Mucosa of descending colon (tissue), 3 donors: ENCODE data around the gene SAMD4A. TPM values are rescaled to one million over a fixed set of nuclear protein-coding genes. Genes with fewer than 3 reads are reported as not detected.

Source experiments
- ATAC-seq: fragments of 200-7000 bp; cut with Tn5 transposase; one replicate; pipeline ENCODE4 v1.9.1; 2020; ENCODE audit warnings: mild to moderate bottlenecking, moderate library complexity
- DNase-seq, 3 donors: peaks; one replicate each; pipeline ENCODE4 v3.0.0-alpha.2; 2020
- H3K36me3 ChIP-seq: fragments of 200-600 bp; one replicate; pipeline ENCODE4 v1.8.0; 2021; ENCODE audit warnings: low read depth, mild to moderate bottlenecking
- H3K4me1 ChIP-seq: fragments of 200-600 bp; one replicate; pipeline ENCODE4 v1.8.0; 2021; ENCODE audit warnings: low read depth, mild to moderate bottlenecking
- H3K4me3 ChIP-seq: fragments of 200-600 bp; one replicate; pipeline ENCODE4 v1.8.0; 2021; ENCODE audit warnings: mild to moderate bottlenecking
- H3K9me3 ChIP-seq: fragments of 200-600 bp; one replicate; pipeline ENCODE4 v1.8.0; 2021; ENCODE audit warnings: mild to moderate bottlenecking
- intact Hi-C, 2 donors: fragments of 100-400 bp; cut with DNase I in 1 of 2; cut with micrococcal nuclease in 1 of 2; formaldehyde crosslinking; loops; one replicate each; pipeline versions ENCODE4 v1.11.0 to v1.11.1; 2022; cut with DNase I, micrococcal nuclease
- total RNA-seq, 3 donors: library from RNA; stranded (reverse); fragmentation: NEBNext Ultra II Directional in 2 of 3; extraction: Animal tissue kit (Norgen Biotek cat#: 25700) in 2 of 3; gene quantifications; one replicate each; pipeline versions ENCODE4 v1.2.1 to v1.2.4, GENCODE V29; 2021 to 2023
- TF ChIP-seq, protein P1 (sequence below): fragments of 200-600 bp; IDR thresholded peaks from one replicate; pipeline ENCODE4 v1.8.0; 2022; ENCODE audit warnings: antibody characterized with exemption, mild to moderate bottlenecking
- donor health status: DM: no; HTN: no; CAD: no; lungs with moderate emphysema.
- donor health status: DM: no; HTN: no; CAD: no.
- donor health status: DM: no; HTN: yes; CAD: no.

Gene SAMD4A
- total RNA-seq, 3 donors from 2014 or later, result 14.7 to 82.1 (median 16.5) TPM

DNA sequence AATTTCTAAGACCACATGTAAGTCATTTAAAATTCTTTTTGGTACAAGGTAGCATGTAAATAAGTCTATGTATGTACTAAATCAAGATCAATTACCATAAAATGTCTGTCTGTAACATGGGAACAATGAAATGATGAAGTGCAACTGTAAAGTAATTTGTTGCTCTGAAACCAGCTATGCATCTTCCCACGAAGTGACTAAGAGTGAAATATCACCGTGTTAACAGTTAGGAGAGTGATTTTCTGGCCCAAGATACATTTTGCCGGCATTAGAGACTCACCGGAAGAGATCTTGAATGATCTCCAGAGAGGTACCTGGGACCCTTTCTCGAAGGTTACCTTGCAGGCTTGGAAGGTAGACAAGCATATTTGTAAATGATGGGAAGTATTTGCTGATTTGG is 105.8 kb downstream of the SAMD4A start:
- DNase-seq (no peak), ATAC-seq (no peak)
- H3K4me1 ChIP-seq, result no peaks in the 10 kb centered on the region
- TF ChIP-seq, protein P1, sequence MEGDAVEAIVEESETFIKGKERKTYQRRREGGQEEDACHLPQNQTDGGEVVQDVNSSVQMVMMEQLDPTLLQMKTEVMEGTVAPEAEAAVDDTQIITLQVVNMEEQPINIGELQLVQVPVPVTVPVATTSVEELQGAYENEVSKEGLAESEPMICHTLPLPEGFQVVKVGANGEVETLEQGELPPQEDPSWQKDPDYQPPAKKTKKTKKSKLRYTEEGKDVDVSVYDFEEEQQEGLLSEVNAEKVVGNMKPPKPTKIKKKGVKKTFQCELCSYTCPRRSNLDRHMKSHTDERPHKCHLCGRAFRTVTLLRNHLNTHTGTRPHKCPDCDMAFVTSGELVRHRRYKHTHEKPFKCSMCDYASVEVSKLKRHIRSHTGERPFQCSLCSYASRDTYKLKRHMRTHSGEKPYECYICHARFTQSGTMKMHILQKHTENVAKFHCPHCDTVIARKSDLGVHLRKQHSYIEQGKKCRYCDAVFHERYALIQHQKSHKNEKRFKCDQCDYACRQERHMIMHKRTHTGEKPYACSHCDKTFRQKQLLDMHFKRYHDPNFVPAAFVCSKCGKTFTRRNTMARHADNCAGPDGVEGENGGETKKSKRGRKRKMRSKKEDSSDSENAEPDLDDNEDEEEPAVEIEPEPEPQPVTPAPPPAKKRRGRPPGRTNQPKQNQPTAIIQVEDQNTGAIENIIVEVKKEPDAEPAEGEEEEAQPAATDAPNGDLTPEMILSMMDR, result no peak
- no peaks in the 10 kb centered on the region for H3K9me3 ChIP-seq
- intact Hi-C loops, result no loop called here
- no peak overlapping the region for H3K4me3 ChIP-seq
- H3K36me3 ChIP-seq, result no peaks in the 10 kb centered on the region

DNA sequence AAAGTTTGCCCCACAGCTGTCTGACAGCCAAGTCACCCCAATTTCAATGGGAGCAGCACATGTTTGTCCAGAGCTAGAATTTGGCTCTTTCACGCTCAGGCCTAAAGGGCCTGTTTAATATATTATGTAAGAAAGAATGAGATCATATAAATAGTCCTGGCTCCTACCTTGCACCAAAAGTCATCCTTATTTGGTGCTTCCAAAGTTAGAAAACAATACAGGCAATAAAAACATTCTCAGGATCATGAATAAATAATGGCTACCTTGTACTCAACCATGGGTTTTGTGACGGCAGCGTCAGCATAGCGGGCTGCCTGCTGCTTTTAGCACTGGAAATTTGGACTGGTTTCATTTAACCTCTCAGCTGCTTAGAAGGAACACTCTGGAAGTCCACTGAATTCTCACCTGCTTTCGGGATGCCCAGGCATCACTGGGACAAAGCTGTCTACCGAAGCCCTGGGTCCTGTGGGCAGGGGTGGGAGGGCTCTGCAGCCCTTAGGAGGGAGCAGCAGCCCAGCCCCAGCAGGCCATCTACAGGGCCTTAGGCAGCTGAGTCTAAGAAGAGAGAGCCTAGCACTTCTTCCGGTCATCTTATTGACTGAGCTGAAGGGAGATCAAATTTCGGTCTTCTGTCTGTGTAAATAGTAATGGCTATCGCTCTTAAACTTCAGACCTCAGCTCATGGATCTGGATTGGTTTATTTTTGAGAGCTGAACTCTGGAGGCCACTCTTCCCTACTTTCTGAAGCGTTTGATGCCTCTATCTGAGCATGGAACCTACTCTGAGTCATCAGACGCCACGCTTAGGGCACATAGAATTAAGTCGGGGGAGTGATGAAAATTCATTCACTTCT is 106.5 kb downstream of the SAMD4A start:
- Histone ChIP-seq H3K9me3 (no peaks in the 10 kb centered on the region), H3K36me3 (no peaks in the 10 kb centered on the region), H3K4me1 (no peaks in the 10 kb centered on the region), H3K4me3 (no peak overlapping the region)
- DNase-seq, result no peak
- intact Hi-C loops, result no loop called here
- ATAC-seq, result no peak
- TF ChIP-seq, protein P1, result no peak

DNA sequence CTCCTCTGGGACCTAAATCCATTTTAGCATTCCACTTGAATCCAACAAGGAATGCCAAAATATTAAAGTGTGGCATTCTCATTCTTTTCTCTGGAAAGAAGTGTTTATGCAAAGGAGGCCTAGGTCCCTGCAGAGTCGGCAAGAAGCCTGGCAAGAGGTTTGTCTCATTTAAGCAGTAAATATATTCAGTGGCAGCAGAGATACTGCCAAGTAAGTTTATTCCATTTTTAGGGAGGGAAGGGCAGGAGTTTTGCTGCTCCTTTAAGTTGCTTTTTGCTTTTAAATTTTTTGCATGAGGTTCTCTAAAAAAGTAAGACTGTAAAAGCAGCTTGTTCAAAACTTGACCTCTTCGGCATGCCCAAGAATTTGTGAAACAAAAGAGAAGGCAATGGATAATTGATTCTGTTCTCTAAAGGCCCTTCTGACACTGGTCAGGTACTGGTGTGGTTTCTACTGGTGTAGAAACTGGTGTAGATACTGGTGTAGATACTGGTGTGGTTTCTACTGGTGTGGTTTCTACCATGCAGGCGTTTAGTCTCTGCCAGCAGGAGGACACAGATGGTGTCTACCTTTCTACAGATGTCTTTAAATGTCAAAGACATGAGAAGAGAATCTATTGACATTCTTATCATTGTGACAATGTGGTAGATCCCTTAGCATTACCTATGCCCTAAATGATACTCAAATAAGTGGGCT is 107.3 kb downstream of the SAMD4A start:
- H3K4me1 ChIP-seq, result no peaks in the 10 kb centered on the region
- H3K36me3 ChIP-seq, result no peaks in the 10 kb centered on the region
- ATAC-seq (peak; percentile 25), DNase-seq (no peak)
- H3K4me3 ChIP-seq, result no peak overlapping the region
- intact Hi-C loops, result no loop called here
- TF ChIP-seq, protein P1, result no peak
- H3K9me3 ChIP-seq, result no peaks in the 10 kb centered on the region

DNA sequence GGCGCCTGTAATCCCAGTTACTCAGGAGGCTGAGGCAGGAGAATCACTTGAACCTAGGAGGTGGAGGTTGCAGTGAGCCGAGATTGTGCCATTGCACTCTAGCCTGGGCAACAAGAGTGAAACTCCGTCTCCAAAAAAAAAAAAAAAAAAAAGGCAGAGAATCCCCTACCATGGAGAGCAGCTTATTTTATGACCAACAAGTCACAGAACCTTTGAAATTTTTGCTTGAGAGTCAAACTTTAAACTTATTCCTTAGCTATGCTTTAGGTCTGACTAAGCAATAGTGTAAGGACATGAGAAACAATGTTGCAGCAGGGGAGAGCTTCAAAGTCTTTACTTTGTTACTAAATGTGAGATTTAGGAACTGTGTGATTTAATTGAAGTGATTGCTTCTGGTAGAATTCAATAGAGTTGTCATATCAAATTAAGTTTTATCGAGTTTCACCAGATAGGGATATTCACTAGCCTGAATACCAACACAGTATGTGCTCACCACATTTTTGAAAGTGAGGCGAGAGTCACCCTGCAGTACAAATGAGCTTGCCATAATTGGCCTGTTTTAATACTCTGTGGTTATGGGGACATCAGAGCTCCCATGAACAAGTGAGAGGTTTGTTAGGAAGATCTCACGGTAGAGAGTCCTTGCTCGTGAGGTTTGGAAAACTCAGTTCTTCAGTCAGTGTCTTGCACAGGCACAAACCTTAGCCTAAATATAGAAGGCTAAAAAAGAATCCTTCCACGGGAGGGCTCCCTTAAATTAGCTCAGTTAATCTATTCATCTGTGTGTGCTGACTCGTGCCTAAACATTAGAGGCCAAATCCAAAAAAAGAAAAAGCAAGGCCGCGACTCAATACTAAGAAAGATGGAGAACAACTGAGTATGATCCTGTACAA is 108.6 kb downstream of the SAMD4A start:
- H3K4me3 ChIP-seq, result no peak overlapping the region
- TF ChIP-seq, protein P1, result no peak
- H3K36me3 ChIP-seq, result no peaks in the 10 kb centered on the region

More for the DNA sequence above, 108.6 kb downstream of the SAMD4A start:
- ATAC-seq (no peak), DNase-seq (no peak)
- no peaks in the 10 kb centered on the region for H3K4me1 ChIP-seq
- intact Hi-C loops, result no loop called here
- H3K9me3 ChIP-seq, result no peaks in the 10 kb centered on the region
